Measurements from ENCODE around the gene PER1. TPM values are rescaled to one million over a fixed set of nuclear protein-coding genes. Genes with fewer than 3 reads are reported as not detected.
A peak's percentile ranks its signal among the peaks of the same experiment; 100 is the strongest.

Gene PER1
- total and polyA plus RNA-seq, 2 of the 8 experiments (the other 6 are each of a cell fraction or from before 2014, with no cell fraction given) = 9.6 to 38.0 TPM

DNA sequence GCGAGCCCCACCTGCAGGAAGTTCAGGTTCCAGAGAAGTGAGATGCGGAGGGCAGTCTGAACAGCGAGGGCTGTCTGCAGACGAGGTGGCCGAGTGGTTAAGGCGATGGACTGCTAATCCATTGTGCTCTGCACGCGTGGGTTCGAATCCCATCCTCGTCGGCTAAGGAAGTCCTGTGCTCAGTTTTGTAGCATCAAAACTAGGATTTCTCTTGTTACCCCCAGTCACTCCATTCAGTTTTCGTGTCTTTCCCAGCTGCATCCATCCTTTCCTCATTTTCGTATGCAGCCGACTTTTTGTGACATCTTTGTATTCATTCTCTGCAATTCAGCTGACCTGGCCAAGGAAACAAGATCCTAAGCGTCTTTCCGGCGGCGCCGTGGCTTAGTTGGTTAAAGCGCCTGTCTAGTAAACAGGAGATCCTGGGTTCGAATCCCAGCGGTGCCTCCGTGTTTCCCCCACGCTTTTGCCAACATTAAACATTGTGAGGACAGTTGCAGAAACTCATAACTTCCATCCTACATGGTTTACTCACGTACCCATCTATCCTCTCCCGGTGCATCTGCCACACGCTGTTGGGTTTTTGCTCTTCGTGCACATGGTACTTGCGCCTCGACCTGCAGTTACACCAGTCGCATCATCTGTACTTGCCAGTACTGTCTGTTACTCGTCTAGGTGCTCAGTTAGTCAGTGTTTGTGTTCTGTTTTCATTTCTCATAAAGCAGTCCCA lies 34.7 kb upstream of the PER1 start (continued):
- TF ChIP-seq CREB1 (IDR thresholded peaks at IDR 0.05) (peak; percentile 50; the same call in 1 of the 2 replicates), CEBPB (IDR thresholded peaks at IDR 0.05; ENCODE audit: low read depth, low read length) (no peak), MAFK (IDR thresholded peaks at IDR 0.05; ENCODE audit: low read depth, low read length) (no peak; the same call in 1 of the 2 replicates), HDAC6 (IDR thresholded peaks at IDR 0.05; ENCODE audit: low read depth, low read length) (peak; percentile 44), GABPA (IDR thresholded peaks at IDR 0.05; ENCODE audit: borderline replicate concordance, insufficient read depth, low read length) (no peak), CTBP2 (IDR thresholded peaks at IDR 0.05; ENCODE audit: borderline replicate concordance, insufficient read depth, insufficient read length, low read length) (no peak), EP300 (IDR thresholded peaks at IDR 0.05; ENCODE audit: borderline replicate concordance in 1 of 2, low read depth in 2 of 2, low read length in 2 of 2) (0 out of 3 replicates have a peak, but pooled peaks of 1 of the 2 experiments have one; percentile 23), SIN3A (conservative IDR thresholded peaks at IDR 0.05 in 1 of 2, IDR thresholded peaks at IDR 0.05 in 1 of 2; ENCODE audit: low read depth in 1 of 2, low read length in 2 of 2) (no peak), TAF7 (optimal IDR thresholded peaks at IDR 0.05; ENCODE audit: borderline replicate concordance, low read depth, low read length) (peak; percentile 55), KDM4A (IDR thresholded peaks at IDR 0.05; ENCODE audit: low read depth, low read length, severe bottlenecking) (no peak), JUND (IDR thresholded peaks at IDR 0.05; ENCODE audit: low read length) (no peak), HDAC2 (IDR thresholded peaks at IDR 0.05; ENCODE audit: borderline replicate concordance in 1 of 2, low read depth in 2 of 2, low read length in 2 of 2) (0 out of 4 replicates have a peak, but pooled peaks of 1 of the 2 experiments have one; percentile 61), RAD21 (IDR thresholded peaks at IDR 0.05 in 1 of 2, conservative IDR thresholded peaks at IDR 0.05 in 1 of 2; ENCODE audit: low read depth in 2 of 2, low read length in 2 of 2) (no peak), CHD2 (IDR thresholded peaks at IDR 0.05; ENCODE audit: low read length) (no peak), ASH2L (IDR thresholded peaks at IDR 0.05; ENCODE audit: low read length) (peak; percentile 69), KDM5A (IDR thresholded peaks at IDR 0.05; ENCODE audit: low read length) (no peak)
- TF ChIP-seq, protein P1, sequence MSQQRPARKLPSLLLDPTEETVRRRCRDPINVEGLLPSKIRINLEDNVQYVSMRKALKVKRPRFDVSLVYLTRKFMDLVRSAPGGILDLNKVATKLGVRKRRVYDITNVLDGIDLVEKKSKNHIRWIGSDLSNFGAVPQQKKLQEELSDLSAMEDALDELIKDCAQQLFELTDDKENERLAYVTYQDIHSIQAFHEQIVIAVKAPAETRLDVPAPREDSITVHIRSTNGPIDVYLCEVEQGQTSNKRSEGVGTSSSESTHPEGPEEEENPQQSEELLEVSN (IDR thresholded peaks at IDR 0.05) = peak; percentile 35; the same call in 1 of the 2 replicates
- TF ChIP-seq, protein P2, sequence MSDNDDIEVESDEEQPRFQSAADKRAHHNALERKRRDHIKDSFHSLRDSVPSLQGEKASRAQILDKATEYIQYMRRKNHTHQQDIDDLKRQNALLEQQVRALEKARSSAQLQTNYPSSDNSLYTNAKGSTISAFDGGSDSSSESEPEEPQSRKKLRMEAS (IDR thresholded peaks at IDR 0.05) = peak; percentile 40; the same call in 1 of the 2 replicates
- TF ChIP-seq, protein P3, sequence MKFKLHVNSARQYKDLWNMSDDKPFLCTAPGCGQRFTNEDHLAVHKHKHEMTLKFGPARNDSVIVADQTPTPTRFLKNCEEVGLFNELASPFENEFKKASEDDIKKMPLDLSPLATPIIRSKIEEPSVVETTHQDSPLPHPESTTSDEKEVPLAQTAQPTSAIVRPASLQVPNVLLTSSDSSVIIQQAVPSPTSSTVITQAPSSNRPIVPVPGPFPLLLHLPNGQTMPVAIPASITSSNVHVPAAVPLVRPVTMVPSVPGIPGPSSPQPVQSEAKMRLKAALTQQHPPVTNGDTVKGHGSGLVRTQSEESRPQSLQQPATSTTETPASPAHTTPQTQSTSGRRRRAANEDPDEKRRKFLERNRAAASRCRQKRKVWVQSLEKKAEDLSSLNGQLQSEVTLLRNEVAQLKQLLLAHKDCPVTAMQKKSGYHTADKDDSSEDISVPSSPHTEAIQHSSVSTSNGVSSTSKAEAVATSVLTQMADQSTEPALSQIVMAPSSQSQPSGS (IDR thresholded peaks at IDR 0.05; ENCODE audit: low read length) = peak; percentile 84

Data from H1 (cell line).